Smooth muscle cell (in vitro differentiated cells): Measurements from ENCODE around the gene PTPRD. TPM values are rescaled to one million over a fixed set of nuclear protein-coding genes. Genes with fewer than 3 reads are reported as not detected.

Experiments
- DNase-seq: peaks from one replicate; lab custom pipeline; 2025; ENCODE audit not compliant: unreplicated experiment; lab: John Stamatoyannopoulos, UW
- H2AFZ ChIP-seq: fragments of 200-600 bp; sonication (generic); 2 replicates; pipeline ENCODE4 v1.6.0; 2016; ENCODE audit warnings: antibody characterized with exemption, low read depth, mild to moderate bottlenecking
- H3F3A ChIP-seq: fragments of 200-600 bp; sonication (generic); 2 replicates; pipeline ENCODE4 v1.6.0; 2017; ENCODE audit warnings: antibody characterized with exemption, low read depth
- H3K27ac ChIP-seq: fragments of 200-600 bp; sonication (generic); 2 replicates; pipeline ENCODE4 v1.5.1; 2016; ENCODE audit warnings: low read depth, mild to moderate bottlenecking
- H3K27me3 ChIP-seq: fragments of 200-600 bp; sonication (generic); 2 replicates; pipeline ENCODE4 v1.6.1; 2016; ENCODE audit warnings: low read depth, mild to moderate bottlenecking
- H3K36me3 ChIP-seq: fragments of 200-600 bp; sonication (generic); 2 replicates; pipeline ENCODE4 v1.5.1; 2016; ENCODE audit warnings: low read depth
- H3K4me1 ChIP-seq: fragments of 200-600 bp; sonication (generic); 2 replicates; pipeline ENCODE4 v1.5.1; 2016; ENCODE audit warnings: low read depth
- H3K4me2 ChIP-seq: fragments of 200-600 bp; sonication (generic); 2 replicates; pipeline ENCODE4 v1.6.0; 2016; ENCODE audit warnings: mild to moderate bottlenecking
- H3K4me3 ChIP-seq: fragments of 200-600 bp; sonication (generic); 2 replicates; pipeline ENCODE4 v1.5.1; 2016; ENCODE audit warnings: mild to moderate bottlenecking
- H3K79me2 ChIP-seq: fragments of 200-600 bp; sonication (generic); 2 replicates; pipeline ENCODE4 v1.6.0; 2016; ENCODE audit warnings: low read depth, mild to moderate bottlenecking
- H3K9ac ChIP-seq: fragments of 200-600 bp; sonication (generic); 2 replicates; pipeline ENCODE4 v1.6.0; 2016; ENCODE audit warnings: low read depth
- H3K9me3 ChIP-seq: fragments of 200-600 bp; sonication (generic); replicated peaks from 2 replicates; pipeline ENCODE4 v1.5.1; 2016; ENCODE audit warnings: low read depth
- H4K20me1 ChIP-seq: fragments of 200-600 bp; sonication (generic); 2 replicates; pipeline ENCODE4 v1.6.0; 2016; ENCODE audit warnings: low read depth
- WGBS: methylation state at CpG from one replicate; pipeline ENCODE4 v1.1.7; 2016; ENCODE audit warnings: low lambda C conversion rate; 5-methylcytosine and 5-hydroxymethylcytosine counted together
- polyA plus RNA-seq: library from polyadenylated mRNA; unstranded; fragments of >200 nt; fragmentation: Nextera tagmentation; extraction: Ambion mirVana; gene quantifications from 2 replicates; pipeline ENCODE4 v1.2.1, GENCODE V29; 2016
- total RNA-seq: library from RNA; depleted of rRNA; stranded (reverse); fragments of >200 nt; gene quantifications from 2 replicates; pipeline ENCODE4 v1.2.3, GENCODE V29; 2014
- TF ChIP-seq, protein P1 (sequence below): fragments of 200-600 bp; sonication (generic); IDR thresholded peaks from 2 replicates; pipeline ENCODE4 v1.5.1; 2017; ENCODE audit warnings: borderline replicate concordance, mild to moderate bottlenecking, antibody characterized with exemption; ENCODE audit not compliant: insufficient read depth, poor library complexity, severe bottlenecking

Gene PTPRD
- total and polyA plus RNA-seq, 2 experiments from 2014 or later = 6.5 to 61.0 TPM

DNA sequence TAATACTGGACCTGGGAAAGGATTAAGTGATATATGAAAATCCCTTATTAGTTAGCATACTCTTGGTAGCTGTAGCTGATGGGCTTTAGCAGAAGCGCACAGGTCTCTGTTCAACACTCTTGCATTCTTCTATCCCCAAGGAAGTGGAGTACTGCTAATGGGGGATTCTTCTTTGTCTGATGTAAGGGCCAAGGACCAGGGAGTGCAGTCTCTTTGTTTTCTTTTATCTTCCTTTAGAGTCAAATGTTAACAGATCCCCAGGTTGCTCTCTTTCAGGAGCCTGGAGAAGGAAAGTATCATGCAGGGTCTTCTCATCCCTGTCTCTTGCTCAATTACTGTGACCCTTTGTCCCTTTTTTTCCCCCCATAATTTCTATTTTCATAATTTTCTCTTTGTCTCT lies 1666.3 kb downstream of the PTPRD start:
- no peak overlapping the region for H3K9ac ChIP-seq
- H3K4me2 ChIP-seq = no peak overlapping the region
- H4K20me1 ChIP-seq = no peaks in the 10 kb centered on the region
- H2AFZ ChIP-seq = no peak overlapping the region
- H3F3A ChIP-seq = no peaks in the 10 kb centered on the region
- WGBS = 80% methylated on average over 1 of the region's 1 CpG
- no peaks in the 10 kb centered on the region for H3K36me3 ChIP-seq
- TF ChIP-seq, protein P1, sequence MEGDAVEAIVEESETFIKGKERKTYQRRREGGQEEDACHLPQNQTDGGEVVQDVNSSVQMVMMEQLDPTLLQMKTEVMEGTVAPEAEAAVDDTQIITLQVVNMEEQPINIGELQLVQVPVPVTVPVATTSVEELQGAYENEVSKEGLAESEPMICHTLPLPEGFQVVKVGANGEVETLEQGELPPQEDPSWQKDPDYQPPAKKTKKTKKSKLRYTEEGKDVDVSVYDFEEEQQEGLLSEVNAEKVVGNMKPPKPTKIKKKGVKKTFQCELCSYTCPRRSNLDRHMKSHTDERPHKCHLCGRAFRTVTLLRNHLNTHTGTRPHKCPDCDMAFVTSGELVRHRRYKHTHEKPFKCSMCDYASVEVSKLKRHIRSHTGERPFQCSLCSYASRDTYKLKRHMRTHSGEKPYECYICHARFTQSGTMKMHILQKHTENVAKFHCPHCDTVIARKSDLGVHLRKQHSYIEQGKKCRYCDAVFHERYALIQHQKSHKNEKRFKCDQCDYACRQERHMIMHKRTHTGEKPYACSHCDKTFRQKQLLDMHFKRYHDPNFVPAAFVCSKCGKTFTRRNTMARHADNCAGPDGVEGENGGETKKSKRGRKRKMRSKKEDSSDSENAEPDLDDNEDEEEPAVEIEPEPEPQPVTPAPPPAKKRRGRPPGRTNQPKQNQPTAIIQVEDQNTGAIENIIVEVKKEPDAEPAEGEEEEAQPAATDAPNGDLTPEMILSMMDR = no peak
- no peak for DNase-seq
- H3K27ac ChIP-seq = no peak overlapping the region
- H3K79me2 ChIP-seq = no peaks in the 10 kb centered on the region
- no peak overlapping the region for H3K4me3 ChIP-seq
- H3K27me3 ChIP-seq = no peaks in the 10 kb centered on the region
- no peaks in the 10 kb centered on the region for H3K9me3 ChIP-seq
- no peaks in the 10 kb centered on the region for H3K4me1 ChIP-seq

- Histone ChIP-seq H3K27me3 (no peaks in the 10 kb centered on the region), H4K20me1 (no peaks in the 10 kb centered on the region), H3K4me2 (no peak overlapping the region), H2AFZ (no peak overlapping the region), H3K27ac (no peak overlapping the region), H3F3A (no peaks in the 10 kb centered on the region), H3K36me3 (no peaks in the 10 kb centered on the region), H3K79me2 (no peaks in the 10 kb centered on the region), H3K9ac (no peak overlapping the region), H3K4me3 (no peak overlapping the region), H3K9me3 (no peaks in the 10 kb centered on the region), H3K4me1 (no peaks in the 10 kb centered on the region)
- no peak for DNase-seq
- TF ChIP-seq, protein P1 = no peak
- 80% methylated on average over 1 of the region's 1 CpG for WGBS
Measured at GRCh38 chr9:8943392-8943791, 1669.4 kb downstream of the PTPRD start.

- no peaks in the 10 kb centered on the region for H3K79me2 ChIP-seq
- H2AFZ ChIP-seq = no peak overlapping the region
Measured at GRCh38 chr9:8940650-8941049, 1672.2 kb downstream of the PTPRD start.

DNA sequence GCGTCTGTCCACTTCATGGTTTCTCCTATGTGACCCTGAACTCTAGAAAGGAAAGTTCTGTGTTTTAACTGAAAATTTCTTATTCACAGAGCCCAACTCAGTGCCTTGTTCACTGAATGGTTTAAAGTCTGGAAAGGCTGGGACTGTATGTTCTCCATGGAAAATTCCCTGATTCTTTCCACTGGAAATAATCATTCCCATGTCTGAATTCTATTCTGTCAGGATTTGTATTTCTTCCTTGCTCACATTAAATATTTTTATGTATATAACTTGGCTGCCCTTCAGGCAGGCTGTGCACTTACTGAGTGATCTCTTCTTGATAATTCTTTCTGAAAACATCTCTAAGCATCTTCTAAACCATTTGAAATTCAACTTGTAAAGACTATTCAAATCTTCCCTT lies 1686.3 kb downstream of the PTPRD start:
- TF ChIP-seq, protein P1 = no peak
- no peak overlapping the region for H3K4me2 ChIP-seq
- 91% methylated on average over 1 of the region's 1 CpG for WGBS

More at GRCh38 chr9:8940650-8941049, 1672.2 kb downstream of the PTPRD start:
- Histone ChIP-seq H3F3A (no peaks in the 10 kb centered on the region), H4K20me1 (no peaks in the 10 kb centered on the region), H3K4me2 (no peak overlapping the region), H3K4me3 (no peak overlapping the region), H3K27ac (no peak overlapping the region), H3K4me1 (no peaks in the 10 kb centered on the region), H3K9me3 (no peaks in the 10 kb centered on the region), H3K27me3 (no peaks in the 10 kb centered on the region), H3K36me3 (no peaks in the 10 kb centered on the region), H3K9ac (no peak overlapping the region)
- TF ChIP-seq, protein P1 = no peak
- no peak for DNase-seq

More for the DNA sequence above, 1686.3 kb downstream of the PTPRD start:
- no peak for DNase-seq
- no peak overlapping the region for H3K4me3 ChIP-seq
- H3K27ac ChIP-seq = no peak overlapping the region
- H3K4me1 ChIP-seq = no peaks in the 10 kb centered on the region
- no peaks in the 10 kb centered on the region for H4K20me1 ChIP-seq
- H3K9me3 ChIP-seq = no peaks in the 10 kb centered on the region
- no peaks in the 10 kb centered on the region for H3K79me2 ChIP-seq
- H3F3A ChIP-seq = no peaks in the 10 kb centered on the region
- H2AFZ ChIP-seq = no peak overlapping the region
- no peaks in the 10 kb centered on the region for H3K36me3 ChIP-seq
- no peaks in the 10 kb centered on the region for H3K27me3 ChIP-seq
- H3K9ac ChIP-seq = no peak overlapping the region
